A549 (cell line): ENCODE data around the gene AQP5. TPM values are rescaled to one million over a fixed set of nuclear protein-coding genes. Genes with fewer than 3 reads are reported as not detected.

ENCODE experiments used
- ATAC-seq, 2 experiments: fragments of 200-7000 bp in 1 of 2; fragments of >200 bp in 1 of 2; cut with Nextera tagmentation in 1 of 2; cut with Tn5 transposase in 1 of 2; 3 replicates each; pipeline versions ENCODE4 v1.8.0 to v1.9.1; 2018 to 2020; ENCODE audit warnings: mild to moderate bottlenecking in 1 of 2, moderate library complexity in 1 of 2
- CTCF ChIA-PET: fragments of 300-600 bp; sonication (Branson Sonifier 250); formaldehyde crosslinking; extraction: SDS; loops from one replicate; lab custom pipeline; 2021; ENCODE audit warnings: antibody characterized with exemption, inconsistent platforms; lab: Yijun Ruan, JAX
- POLR2A ChIA-PET: fragments of 350-600 bp; formaldehyde crosslinking; extraction: SDS; loops from one replicate; lab custom pipeline; 2021; ENCODE audit warnings: antibody characterized with exemption, inconsistent platforms; lab: Yijun Ruan, JAX
- DNase-seq, 2 experiments: peaks; one replicate each; pipeline versions ENCODE4 v3.0.0 to v3.0.0-alpha.2; 2011 to 2016; ENCODE audit warnings: low read depth in 1 of 2, low spot score in 1 of 2
- FAIRE-seq: peaks from 2 replicates; lab custom pipeline; 2011; peaks lifted over from hg19 to GRCh38; lab: Jason Lieb, UNC
- H3K27ac ChIP-seq, 2 experiments: fragments of >200 bp; sonication (Bioruptor Twin); formaldehyde crosslinking; 3 replicates each; pipeline ENCODE4 v1.5.1; 2016 to 2017
- H3K4me1 ChIP-seq: fragments of >200 bp; sonication (Bioruptor Twin); formaldehyde crosslinking; 3 replicates; pipeline ENCODE4 v1.6.1; 2016
- H3K4me2 ChIP-seq: fragments of >200 bp; sonication (Bioruptor Twin); formaldehyde crosslinking; 3 replicates; pipeline ENCODE4 v1.6.1; 2016
- H3K4me3 ChIP-seq: fragments of >200 bp; sonication (Bioruptor Twin); formaldehyde crosslinking; 3 replicates; pipeline ENCODE4 v1.5.1; 2016
- H3K9me3 ChIP-seq: fragments of >200 bp; sonication (Bioruptor Twin); formaldehyde crosslinking; 3 replicates; pipeline ENCODE4 v1.6.1; 2016
- ATOH8 ChIP-seq: fragments of 250-450 bp; sonication (Bioruptor Pico); IDR thresholded peaks from 2 replicates; pipeline ENCODE4 v1.5.0; 2020; ENCODE audit warnings: low read depth, mild to moderate bottlenecking, moderate library complexity
- BHLHE40 ChIP-seq: IDR thresholded peaks from 2 replicates; pipeline ENCODE4 v1.6.1; 2012; ENCODE audit warnings: low read depth, low read length, inconsistent platforms
- FOXS1 ChIP-seq: fragments of 250-450 bp; sonication (Bioruptor Pico); IDR thresholded peaks from 2 replicates; pipeline ENCODE4 v1.5.0; 2020; ENCODE audit warnings: mild to moderate bottlenecking, moderate library complexity
- GATA3 ChIP-seq: IDR thresholded peaks from 2 replicates; pipeline ENCODE4 v1.6.1; 2012; ENCODE audit warnings: borderline replicate concordance
- HDAC2 ChIP-seq: fragments of 200-600 bp; sonication (generic); IDR thresholded peaks from 2 replicates; pipeline ENCODE4 v1.6.1; 2016
- HES2 ChIP-seq: fragments of >200 bp; sonication (Bioruptor Twin); formaldehyde crosslinking; IDR thresholded peaks from 2 replicates; pipeline ENCODE4 v1.6.1; 2016
- HEYL ChIP-seq: fragments of 250-450 bp; sonication (Bioruptor Pico); IDR thresholded peaks from 2 replicates; pipeline ENCODE4 v1.8.0; 2021; ENCODE audit warnings: mild to moderate bottlenecking, moderate library complexity
- HMGXB4 ChIP-seq: fragments of 250-450 bp; sonication (Bioruptor Pico); IDR thresholded peaks from 2 replicates; pipeline ENCODE4 v1.5.0; 2021; ENCODE audit warnings: mild to moderate bottlenecking, moderate library complexity, borderline replicate concordance
- JUN ChIP-seq, 2 experiments: fragments of >200 bp; sonication (Bioruptor Twin); formaldehyde crosslinking; IDR thresholded peaks; 2 replicates in 1 of 2; 3 replicates in 1 of 2; pipeline ENCODE4 v1.6.1; 2016 to 2017
- KDM1A ChIP-seq: fragments of 200-600 bp; sonication (generic); IDR thresholded peaks from 2 replicates; pipeline ENCODE4 v1.6.1; 2016; ENCODE audit warnings: low read depth, mild to moderate bottlenecking
- MAFK ChIP-seq: fragments of 450-650 bp; IDR thresholded peaks from 2 replicates; pipeline ENCODE4 v1.6.1; 2014; ENCODE audit not compliant: partially characterized antibody
- MAX ChIP-seq: IDR thresholded peaks from 2 replicates; pipeline ENCODE4 v1.6.1; 2012
- MAZ ChIP-seq: fragments of 150-350 bp; IDR thresholded peaks from 2 replicates; pipeline ENCODE4 v1.6.1; 2014; ENCODE audit warnings: antibody characterized with exemption, low read depth, low read length, borderline replicate concordance
- PBX3 ChIP-seq: IDR thresholded peaks from 2 replicates; pipeline ENCODE4 v1.6.1; 2012
- POLR2AphosphoS2 ChIP-seq: conservative IDR thresholded peaks from 2 replicates; pipeline ENCODE4 v1.6.1; 2012; ENCODE audit warnings: low read length, improper control_type of control experiment, inconsistent platforms
- RARB ChIP-seq: fragments of 250-450 bp; sonication (Bioruptor Pico); IDR thresholded peaks from 2 replicates; pipeline ENCODE4 v1.8.0; 2021; ENCODE audit warnings: mild to moderate bottlenecking, moderate library complexity
- SMC3 ChIP-seq: fragments of >200 bp; sonication (Bioruptor Twin); formaldehyde crosslinking; IDR thresholded peaks from 3 replicates; pipeline ENCODE4 v1.6.1; 2018; ENCODE audit warnings: inconsistent platforms
- ZC3H11A ChIP-seq: fragments of 450-650 bp; IDR thresholded peaks from 2 replicates; pipeline ENCODE4 v1.6.1; 2014; ENCODE audit warnings: antibody characterized with exemption, mild to moderate bottlenecking
- ZFP36 ChIP-seq: fragments of 450-650 bp; IDR thresholded peaks from 2 replicates; pipeline ENCODE4 v1.6.1; 2014; ENCODE audit warnings: borderline replicate concordance; ENCODE audit not compliant: partially characterized antibody
- WGBS: methylation state at CpG from one replicate; pipeline ENCODE4 v1.1.6; 2017; ENCODE audit errors: missing lambda C conversion rate; 5-methylcytosine and 5-hydroxymethylcytosine counted together
- polyA plus RNA-seq, 4 experiments: library from polyadenylated mRNA; depleted of rRNA in 3 of 4; stranded (reverse); fragments of >200 nt; fragmentation: RNase III in 1 of 4; extraction: RNeasy Plus Mini Kit Qiagen cat#74134 plus additional on column Dnase treatment in 1 of 4; gene quantifications; 2 replicates in 3 of 4; 3 replicates in 1 of 4; pipeline ENCODE4 v1.2.3, GENCODE V29; 2011 to 2017

The AQP5 gene
- polyA plus RNA-seq, 2 of the 4 experiments (the other 2 are of a cell fraction): not detected

GRCh38 chr12:49957570-49957967 lies 4.1 kb upstream of the AQP5 start:
- ATAC-seq: no peak
- TF ChIP-seq ATOH8 (no peak), HDAC2 (no peak), SMC3 (no peak), ZC3H11A (no peak), GATA3 (no peak), PBX3 (no peak), HMGXB4 (CRISPR knock-in tag) (no peak), ZFP36 (no peak), MAFK (no peak), HES2 (no peak), HEYL (CRISPR knock-in tag) (no peak), JUN (IDR thresholded peaks at IDR 0.05) (no peak)
- TF ChIP-seq, all 56 proteins: peak for 0
- no peak for FAIRE-seq

GRCh38 chr12:49959685-49960473 lies 1.8 kb upstream of the AQP5 start:
- FAIRE-seq (no peak), ATAC-seq (peak; percentile 9 to 52; a peak in 3 of 6 replicates), DNase-seq (peak; percentile 54 to 64)
- Histone ChIP-seq H3K4me1 (peaks cover 27% of the 10 kb centered on the region), H3K4me2 (peak overlapping the region; percentile 58), H3K27ac (peak overlapping the region in 1 of 2 experiments; percentile 59; a peak in 3 of 6 replicates), H3K4me3 (no peak overlapping the region), H3K9me3 (no peaks in the 10 kb centered on the region)
- TF ChIP-seq POLR2AphosphoS2 (no peak), RARB (CRISPR knock-in tag) (no peak), KDM1A (no peak), MAZ (no peak), FOXS1 (CRISPR knock-in tag) (peak; percentile 69; the same call in 1 of the 2 replicates), MAX (no peak), BHLHE40 (no peak)
- CTCF ChIA-PET: interaction anchor here (0.8 to 29.8 kb wide), 11 partner anchors 8 to 151 kb away, joined by 3 to 708 read pairs (median 5); partner anchors contain the start of genes AQP2, ASIC1 and SMARCD1
- 41% methylated on average over 11 of the region's 11 CpGs for WGBS
- POLR2A ChIA-PET: no interaction called here

More at GRCh38 chr12:49957570-49957967, 4.1 kb upstream of the AQP5 start:
- CTCF ChIA-PET: interaction anchor here (1.2 to 29.8 kb wide), 5 partner anchors 9 to 117 kb away, joined by 3 to 708 read pairs (median 91); partner anchors contain the start of genes AQP2, ASIC1 and SMARCD1
- DNase-seq: no peak
- Histone ChIP-seq H3K4me2 (no peak overlapping the region), H3K4me1 (peaks cover 17% of the 10 kb centered on the region), H3K4me3 (no peak overlapping the region), H3K27ac (no peak overlapping the region), H3K9me3 (no peaks in the 10 kb centered on the region)
- POLR2A ChIA-PET: no interaction called here
